Measurements from ENCODE around the gene FAM210A. TPM values are rescaled to one million over a fixed set of nuclear protein-coding genes. Genes with fewer than 3 reads are reported as not detected.

Gene FAM210A
- total and polyA plus RNA-seq, 2 experiments from 2014 or later, result 17.2 to 17.9 TPM

GRCh38 chr18:13726972-13727331, 594 bp upstream of the FAM210A start:
- no peak for TF ChIP-seq STAT1 (IDR thresholded peaks at IDR 0.05; ENCODE audit: unreplicated experiment)
- TF ChIP-seq EZH2phosphoT487 (IDR thresholded peaks at IDR 0.05; ENCODE audit: unreplicated experiment), result no peak
- TF ChIP-seq ZNF462 (CRISPR knock-in tag; IDR thresholded peaks at IDR 0.05), result no peak
- no peak for TF ChIP-seq JUNB (IDR thresholded peaks at IDR 0.05; ENCODE audit: unreplicated experiment)
- no peak for TF ChIP-seq CREB1 (CRISPR knock-in tag; IDR thresholded peaks at IDR 0.05; ENCODE audit: low read depth)
- no peak for TF ChIP-seq CTCF (conservative IDR thresholded peaks at IDR 0.05; ENCODE audit: low read depth in 2 of 2)
- TF ChIP-seq EZH2 (IDR thresholded peaks at IDR 0.05; ENCODE audit: low read depth, unreplicated experiment), result no peak
- no peak for TF ChIP-seq ZNF331 (CRISPR knock-in tag; IDR thresholded peaks at IDR 0.05; ENCODE audit: low read depth)
- TF ChIP-seq ETS1 (IDR thresholded peaks at IDR 0.05), result no peak
- no peak for TF ChIP-seq NANOG (IDR thresholded peaks at IDR 0.05; ENCODE audit: borderline replicate concordance)
- TF ChIP-seq ZNF114 (CRISPR knock-in tag; IDR thresholded peaks at IDR 0.05), result no peak
- TF ChIP-seq POLR2AphosphoS5 (IDR thresholded peaks at IDR 0.05; ENCODE audit: low read depth), result no peak
- TF ChIP-seq REST (IDR thresholded peaks at IDR 0.05; ENCODE audit: unreplicated experiment), result no peak
- DNase-seq (ENCODE audit: low spot score) (peak; percentile 66), ATAC-seq (peak; percentile 37)
- Histone ChIP-seq H3K4me1 (ENCODE audit: insufficient read depth) (peaks cover 13% of the 10 kb centered on the region), H3K36me3 (ENCODE audit: insufficient read depth) (no peaks in the 10 kb centered on the region), H3F3A (replicated peaks; ENCODE audit: low read depth) (no peaks in the 10 kb centered on the region), H3K9me2 (ENCODE audit: insufficient read depth) (no peaks in the 10 kb centered on the region), H3K4me2 (peak overlapping the region; percentile 87), H3K4me3 (peak overlapping the region; percentile 97), H3K27me3 (ENCODE audit: insufficient read depth) (no peaks in the 10 kb centered on the region), H3K79me2 (replicated peaks; ENCODE audit: insufficient read depth) (peaks cover 95% of the 10 kb centered on the region), H2AFZ (peak overlapping the region; percentile 78; the same call in 1 of the 2 replicates), H4K20me1 (replicated peaks; ENCODE audit: insufficient read depth) (peaks cover 20% of the 10 kb centered on the region; the same call in 1 of the 2 replicates), H3K27ac (ENCODE audit: low read depth) (peak overlapping the region; percentile 83)
- peaks cover 12% of the 10 kb centered on the region for H3K4me1 Mint-ChIP-seq
- peak overlapping the region; percentile 88 for H3K4me3 Mint-ChIP-seq
- no peaks in the 10 kb centered on the region for H3K9me3 Mint-ChIP-seq
- H3K36me3 Mint-ChIP-seq (ENCODE audit: low read depth), result peaks cover 7% of the 10 kb centered on the region
- H3K27me3 Mint-ChIP-seq (ENCODE audit: insufficient read depth, low read depth, poor library complexity), result peaks cover 3% of the 10 kb centered on the region
- peak overlapping the region; percentile 99 for H3K27ac Mint-ChIP-seq

All from GM23338 (cell line).